ENCODE data around the gene ALG14.

ALG14 gene

DNA sequence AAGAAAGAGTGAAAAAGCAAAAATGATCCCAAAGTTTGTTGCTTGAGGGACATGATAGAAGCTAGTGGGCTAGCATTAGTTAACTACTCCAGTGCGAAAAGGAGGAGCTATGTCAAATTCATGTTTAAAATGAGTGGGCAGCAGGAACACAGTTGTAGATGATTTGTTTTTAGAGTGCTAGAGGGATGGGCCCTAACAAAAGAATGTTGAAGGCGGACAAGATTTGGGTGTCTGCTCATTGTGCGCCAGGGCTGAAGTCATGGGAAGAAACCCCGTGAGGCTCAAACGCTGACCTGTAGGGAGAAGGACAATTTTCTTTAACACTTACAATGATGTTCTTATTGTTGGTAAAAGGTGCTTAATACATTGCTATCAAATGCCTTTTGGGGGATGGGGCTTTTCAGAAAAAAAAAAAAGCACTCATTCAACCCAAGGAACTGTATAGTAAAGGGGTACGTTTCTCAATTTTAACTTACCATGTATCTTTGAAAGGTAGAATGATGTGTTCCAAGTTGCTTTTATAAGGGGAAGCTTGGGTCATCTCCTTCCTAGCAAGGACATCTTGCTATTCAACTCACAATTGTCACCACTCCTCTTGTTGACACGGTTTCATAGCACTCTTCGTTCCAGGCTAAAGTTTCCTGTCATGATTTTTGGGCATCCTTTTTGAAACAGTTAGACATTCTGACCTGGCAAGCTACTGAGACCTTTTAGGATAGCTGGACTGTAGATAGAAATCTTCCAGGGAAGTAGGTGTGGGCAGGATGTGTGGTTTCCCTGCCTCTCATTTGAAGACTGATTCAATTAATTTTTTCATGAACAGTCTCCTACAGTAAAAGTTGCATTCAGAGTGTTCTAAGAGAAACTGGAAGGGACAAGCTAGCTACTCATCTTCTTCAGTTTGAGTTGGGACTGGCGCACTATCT lies 92.8 kb downstream of the ALG14 start:
- DNase-seq: no peak

DNA sequence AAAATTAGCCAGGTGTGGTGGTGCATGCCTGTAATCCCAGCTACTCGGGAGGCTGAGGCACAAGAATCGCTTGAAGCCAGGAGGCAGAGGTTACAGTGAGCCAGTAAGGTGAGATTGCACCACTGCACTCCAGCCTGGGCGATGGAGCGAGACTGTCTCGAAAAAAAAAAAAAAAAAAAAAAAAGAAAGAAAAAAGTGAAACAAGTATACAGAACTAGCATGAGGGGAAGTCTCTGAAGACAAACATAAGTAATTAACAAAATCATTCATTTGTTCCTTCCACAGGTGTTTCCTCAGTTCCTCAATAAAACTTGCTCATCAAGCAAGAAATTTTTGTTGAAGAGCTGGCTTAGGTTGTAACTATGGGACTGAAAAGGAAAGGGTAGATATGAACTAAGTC lies 93.6 kb downstream of the ALG14 start:
- DNase-seq: no peak

DNA sequence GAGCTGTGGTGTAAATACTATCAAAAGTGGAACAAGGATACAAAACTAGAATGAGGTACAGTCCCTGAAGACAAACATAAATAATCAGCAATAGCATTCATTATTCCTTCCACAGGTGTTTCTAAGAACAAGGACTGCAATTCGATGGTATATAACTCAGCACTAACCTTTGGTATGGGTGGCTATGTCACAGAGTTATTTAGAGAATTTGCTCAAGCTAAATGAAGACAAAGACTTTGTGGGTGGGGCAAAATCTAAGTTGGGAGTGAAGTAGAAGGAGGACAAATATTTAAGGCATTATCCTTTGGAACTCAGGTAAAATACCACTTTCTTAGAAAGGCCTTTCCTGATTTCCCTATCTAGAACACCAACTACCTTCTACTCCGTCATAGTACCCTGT lies 94.3 kb downstream of the ALG14 start:
- DNase-seq: no peak

DNA sequence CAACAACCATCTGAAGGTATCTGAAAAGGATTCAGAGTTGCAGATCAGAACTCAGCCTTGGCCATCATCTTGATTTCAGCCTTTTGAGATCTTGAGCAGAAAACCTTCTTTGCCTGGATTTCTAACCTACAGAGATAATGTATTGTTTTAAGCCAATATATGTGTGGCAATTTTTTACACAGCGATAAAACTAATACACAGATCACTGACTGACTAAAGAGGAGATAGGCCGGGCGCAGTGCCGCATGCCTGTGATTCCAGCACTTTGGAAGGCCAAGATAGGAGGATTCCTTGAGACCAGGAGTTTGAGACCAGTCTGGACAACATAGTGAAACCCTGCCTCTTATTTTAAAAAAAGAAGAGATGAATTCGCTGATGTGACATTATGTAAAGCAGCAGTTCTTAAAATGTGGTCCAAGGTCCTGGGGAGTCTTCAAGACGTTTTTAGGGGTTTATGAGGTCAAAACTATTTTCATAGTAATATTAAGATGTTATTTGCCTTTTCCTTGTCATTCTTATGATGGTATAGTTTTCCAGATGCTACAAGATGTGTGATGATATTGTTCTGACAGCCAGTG lies 95.7 kb downstream of the ALG14 start:
- no peak for DNase-seq

DNA sequence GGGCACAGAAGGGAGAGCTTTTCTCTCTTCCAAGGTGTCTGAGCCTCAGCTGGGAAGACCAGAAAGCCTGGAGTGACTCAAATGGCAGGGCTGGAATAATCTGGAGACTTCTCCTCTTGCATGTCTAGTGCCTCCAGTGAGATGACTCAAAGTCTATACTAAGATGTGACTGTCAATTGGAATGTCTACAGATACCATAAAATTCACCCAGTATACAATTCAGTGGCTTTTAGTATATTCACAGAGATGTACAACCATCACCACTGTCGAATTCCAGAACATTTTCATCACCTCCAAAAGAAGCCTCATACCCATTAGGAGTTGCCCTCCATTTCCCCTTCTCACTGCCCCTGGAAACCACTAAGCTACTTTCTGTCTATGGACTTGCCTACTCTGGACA lies 97.9 kb downstream of the ALG14 start:
- DNase-seq: peak; percentile 77

DNA sequence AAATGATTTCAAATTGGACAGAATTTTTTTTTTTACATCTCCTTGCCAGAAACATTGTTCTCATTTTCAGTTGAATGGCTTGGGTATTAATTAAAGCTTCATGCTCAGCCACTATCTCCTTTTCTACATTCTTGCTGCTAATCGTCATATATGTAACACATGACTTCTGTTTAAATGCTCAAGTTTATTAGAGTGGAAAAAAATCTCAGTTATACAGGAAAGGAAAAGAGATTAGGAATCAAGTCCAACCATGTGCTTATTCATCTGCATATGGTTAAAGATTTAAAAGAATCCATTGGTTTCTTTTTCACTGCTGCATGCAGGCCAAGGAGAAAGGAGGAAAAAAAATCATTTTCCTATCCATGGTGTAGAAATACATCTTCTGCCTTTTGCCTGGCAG lies 98.5 kb downstream of the ALG14 start:
- peak; percentile 87 for DNase-seq

DNA sequence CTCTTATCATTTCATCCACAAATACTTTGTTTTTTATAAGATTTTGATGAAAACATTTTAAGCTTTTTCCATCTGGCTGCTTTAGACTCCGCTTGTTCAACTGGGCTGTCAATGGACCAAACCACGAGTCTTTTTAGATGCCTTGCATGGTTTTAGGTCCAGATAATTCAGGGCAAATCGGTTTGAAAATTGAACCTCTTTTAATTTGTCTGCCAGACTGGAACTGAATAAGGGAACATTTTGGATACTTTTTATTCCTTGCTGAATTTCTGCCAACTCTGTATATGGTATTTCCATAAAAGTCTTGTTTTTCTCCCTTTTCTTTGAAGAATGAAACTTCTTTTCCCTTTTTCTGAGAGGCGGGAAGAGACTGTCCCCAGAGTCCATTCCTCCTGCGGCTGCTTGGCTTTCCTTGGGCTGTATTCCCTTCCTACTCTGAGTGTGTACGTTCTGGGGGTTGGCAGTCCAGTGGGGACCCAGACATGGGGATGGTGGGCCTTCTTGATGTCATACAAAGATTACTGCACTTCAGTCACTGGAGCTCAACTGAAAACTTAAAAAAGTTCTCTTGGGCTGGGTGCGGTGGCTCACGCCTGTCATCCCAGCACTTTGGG lies 99.3 kb downstream of the ALG14 start:
- DNase-seq: no peak

GRCh38 chr1:94971491-94971924 lies 101.2 kb downstream of the ALG14 start:
- DNase-seq: peak; percentile 27

DNA sequence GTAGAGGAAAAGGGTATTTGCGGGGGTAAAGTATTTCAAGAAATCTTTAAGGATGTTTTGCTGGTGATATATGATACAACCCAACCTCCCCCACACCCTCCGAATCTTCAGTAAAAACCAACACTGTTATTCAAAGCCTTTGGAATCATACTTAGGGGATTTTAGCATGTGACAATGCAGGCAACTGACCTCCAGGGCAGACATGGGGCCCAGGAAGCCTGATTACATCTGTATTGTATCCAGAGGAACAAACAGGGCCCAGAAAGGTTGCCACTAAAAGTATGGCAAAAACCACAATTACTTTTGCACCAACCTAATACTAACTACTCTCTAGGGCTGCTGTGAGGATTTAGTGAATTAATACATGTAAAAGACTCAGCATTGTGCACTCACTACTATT lies 102.0 kb downstream of the ALG14 start:
- DNase-seq: no peak

- DNase-seq: no peak
These were observed 103.6 kb downstream of the ALG14 start for GRCh38 chr1:94969137-94969536.

DNA sequence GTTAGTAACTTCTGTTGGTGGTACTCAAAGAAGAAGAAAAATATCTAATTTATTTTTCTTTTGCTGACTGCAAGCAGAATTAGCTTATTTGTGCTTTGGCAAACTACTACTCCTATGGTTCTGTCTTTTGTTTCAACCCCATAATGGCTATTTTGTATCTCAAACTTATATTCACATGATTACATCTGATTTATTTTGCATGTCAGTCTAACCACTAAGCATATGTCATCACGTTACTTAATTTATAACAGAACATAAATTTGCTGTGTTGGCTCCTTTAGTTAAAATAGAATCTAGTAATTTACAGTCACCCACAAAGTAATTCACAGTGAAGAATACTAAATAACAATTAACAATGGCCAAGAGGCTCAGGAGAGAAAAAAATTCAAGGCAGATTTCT lies 106.7 kb downstream of the ALG14 start:
- DNase-seq: no peak

- no peak for DNase-seq
These were observed 108.9 kb downstream of the ALG14 start for GRCh38 chr1:94963864-94964263.

GRCh38 chr1:94962409-94963265 lies 110.1 kb downstream of the ALG14 start:
- peak; percentile 35 for DNase-seq

DNA sequence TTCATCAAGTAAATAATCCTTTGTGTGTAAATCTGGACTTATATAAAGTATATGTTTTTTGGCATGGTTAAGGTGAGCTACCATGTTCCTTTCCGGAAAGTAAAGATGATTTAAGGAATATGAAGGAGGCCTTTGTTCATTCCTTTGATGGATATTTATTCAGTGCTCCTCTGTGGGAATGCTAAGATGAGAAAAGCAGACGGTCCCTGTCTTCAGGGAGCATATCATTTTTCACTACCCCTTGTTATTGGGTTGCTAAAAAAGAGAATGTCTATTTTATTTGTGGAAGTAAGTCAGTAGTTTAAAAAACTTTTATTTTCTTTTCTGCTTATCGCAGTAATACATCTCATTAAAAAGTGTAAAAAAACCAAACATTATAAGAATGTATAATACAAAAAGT lies 110.8 kb downstream of the ALG14 start:
- DNase-seq: no peak

GRCh38 chr1:94961582-94961981 lies 111.2 kb downstream of the ALG14 start:
- DNase-seq: no peak

DNA sequence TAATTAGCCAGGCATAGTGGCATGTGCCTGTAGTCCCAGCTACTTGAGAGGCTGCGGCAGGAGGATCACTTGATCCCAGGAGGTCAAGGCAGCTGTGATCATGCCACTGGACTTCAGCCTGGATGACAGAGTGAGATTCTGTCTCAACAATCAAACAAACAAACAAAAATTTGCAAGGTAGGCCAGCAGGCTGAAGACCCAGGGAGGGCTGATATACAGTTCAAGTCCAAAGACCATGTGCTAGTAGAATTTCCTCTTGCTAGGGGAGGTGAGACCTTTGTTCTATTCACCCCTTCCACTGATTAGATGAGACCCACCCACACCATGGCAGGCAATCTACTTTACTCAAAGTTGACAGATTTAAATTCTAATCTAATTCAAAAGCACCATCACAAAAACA lies 114.7 kb downstream of the ALG14 start:
- no peak for DNase-seq

DNA sequence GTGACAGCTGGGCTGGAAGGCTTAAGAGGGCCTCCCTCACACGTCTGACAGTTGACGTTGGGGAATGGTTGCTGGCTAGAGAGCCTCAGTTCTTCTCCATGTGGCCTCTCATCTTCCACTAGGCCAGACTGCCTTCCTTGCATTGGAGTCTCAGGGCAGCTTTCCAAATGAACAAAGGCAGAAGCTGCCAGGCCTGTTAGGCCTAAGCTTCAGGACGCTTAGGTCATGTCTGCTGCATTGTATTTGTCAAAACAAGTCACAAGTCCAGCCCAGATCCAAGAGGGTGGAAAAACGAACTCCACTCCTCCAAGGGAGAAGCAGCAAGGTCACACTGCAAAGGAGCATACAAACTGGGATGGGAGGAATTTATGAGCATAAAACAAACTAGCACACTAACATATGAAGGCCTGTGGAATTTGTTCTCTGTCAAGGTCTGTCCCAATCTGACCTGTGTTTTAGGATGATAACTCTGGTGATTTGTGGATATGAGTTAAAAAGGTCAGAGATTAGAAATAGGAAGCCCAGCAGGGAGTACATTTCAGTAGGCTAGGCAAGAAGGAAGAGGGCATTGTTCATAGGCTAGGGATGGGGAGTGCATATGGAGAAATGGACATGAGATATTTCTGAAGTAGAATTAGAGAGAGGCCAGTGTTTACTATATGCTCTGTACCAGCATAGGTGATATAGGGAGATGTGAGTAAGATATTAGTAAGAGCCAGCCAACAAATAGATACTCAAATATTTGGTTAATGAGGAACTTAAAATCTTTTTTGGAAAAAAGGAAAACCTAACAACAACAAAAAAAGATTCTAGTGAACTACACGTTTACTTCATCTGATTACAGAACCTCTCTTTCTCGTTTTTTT lies 116.8 kb downstream of the ALG14 start:
- DNase-seq: no peak

GRCh38 chr1:94954263-94955220 lies 118.2 kb downstream of the ALG14 start:
- no peak for DNase-seq

DNA sequence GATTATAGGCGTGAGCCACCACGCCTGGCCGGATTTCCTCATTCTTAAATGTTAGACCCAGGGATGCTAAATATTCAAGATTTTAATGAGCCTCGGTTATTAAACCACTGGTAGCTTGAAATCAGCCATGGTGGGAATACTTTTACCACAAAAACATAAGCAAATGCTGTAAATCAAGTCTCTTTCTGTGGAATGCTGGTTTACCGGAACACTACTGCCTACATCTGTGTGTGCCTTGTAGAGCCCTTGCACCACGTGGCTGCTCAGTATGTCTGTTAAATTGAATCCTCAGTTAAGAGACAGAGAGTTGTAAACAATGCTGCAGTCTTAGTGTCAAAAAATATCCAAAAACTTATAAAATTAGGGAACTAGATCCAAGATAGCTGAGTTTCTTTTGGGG lies 119.0 kb downstream of the ALG14 start:
- no peak for DNase-seq

- no peak for DNase-seq
These were observed 119.6 kb downstream of the ALG14 start for GRCh38 chr1:94953107-94953506.

- DNase-seq: no peak
These were observed 120.2 kb downstream of the ALG14 start for GRCh38 chr1:94952539-94952938.

Measured in kidney glomerular epithelial cell (primary cell).